Islet of Langerhans (tissue), 1 donor: ENCODE measurements around the gene TYROBP.
"Not testable (repeated sequence)": the region's sequence is repeated elsewhere in the genome, so short reads cannot be mapped to it uniquely, and the experiment has no call there.

Experiments
- FAIRE-seq: peaks from one replicate; lab custom pipeline; 2011; peaks lifted over from hg19 to GRCh38; lab: Jason Lieb, UNC

Gene TYROBP

DNA sequence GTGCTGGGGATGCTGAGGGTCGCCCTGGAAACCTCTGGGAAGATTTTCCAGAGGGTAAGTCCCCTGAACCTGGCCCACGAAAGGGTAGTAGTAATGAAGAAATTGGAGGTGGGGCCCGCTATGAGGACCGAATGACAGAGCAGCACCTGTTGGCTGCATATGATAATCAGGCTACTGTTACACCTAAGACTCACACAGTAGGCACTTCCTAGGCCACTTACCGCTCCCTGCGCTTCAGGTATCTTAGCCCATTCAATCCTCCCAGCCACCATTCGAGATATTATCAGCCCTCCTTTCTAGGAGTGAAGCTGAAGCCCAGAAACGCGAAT, 23.7 kb upstream of the TYROBP start:
- FAIRE-seq: no peak

DNA sequence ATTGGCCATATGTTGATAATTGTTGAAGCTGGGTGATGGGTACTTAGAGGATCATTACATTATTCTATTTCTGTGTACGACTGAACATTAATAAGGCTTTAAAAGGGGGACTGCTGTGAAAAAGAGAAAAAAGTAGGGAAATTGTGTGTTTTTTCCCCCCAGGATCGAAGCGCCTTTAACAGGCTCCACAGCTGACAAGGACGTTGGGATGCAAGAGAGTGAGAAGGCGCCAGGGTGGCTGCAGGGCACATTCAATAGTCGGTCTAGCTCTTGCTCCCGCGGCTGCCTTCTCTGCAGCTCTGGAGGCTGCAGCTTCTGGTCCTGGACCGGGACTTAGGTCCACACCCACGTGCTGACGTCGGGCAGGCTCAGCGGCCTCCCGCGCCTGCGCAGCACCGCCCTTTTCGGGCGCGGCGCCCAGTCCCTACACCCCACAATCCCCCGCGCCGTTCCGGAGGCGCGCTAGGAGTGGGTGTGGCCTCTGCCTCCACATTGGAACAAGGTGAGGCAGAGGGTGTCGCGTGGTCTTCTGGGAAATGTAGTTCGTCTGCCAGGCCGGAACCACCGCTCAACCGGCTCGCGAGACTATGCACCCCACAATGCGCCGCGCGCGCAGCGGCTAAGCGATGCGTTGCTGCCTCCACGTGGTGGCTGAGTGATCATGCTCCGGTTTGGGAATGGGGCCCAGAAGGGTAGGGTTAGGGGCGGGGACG, 23.2 kb upstream of the TYROBP start:
- peak; percentile 21 for FAIRE-seq

DNA sequence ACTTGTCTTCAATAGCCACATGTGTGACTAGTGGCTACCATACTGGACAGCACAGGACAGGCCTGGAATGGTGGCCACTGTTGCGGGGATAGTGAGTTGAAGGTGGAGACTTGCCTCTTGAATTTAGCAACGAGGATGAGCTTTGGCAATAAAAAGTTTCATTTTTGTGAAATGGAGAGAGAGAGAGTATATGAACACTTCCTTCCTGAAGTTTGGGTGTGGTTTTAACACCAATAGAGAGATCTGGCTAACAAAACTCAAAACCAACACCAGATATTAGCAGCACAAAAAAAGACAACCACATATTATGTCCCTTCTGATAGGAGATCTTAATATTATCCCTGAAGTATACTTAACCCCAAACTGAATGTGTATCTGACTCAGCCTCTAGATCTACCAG, 21.8 kb upstream of the TYROBP start:
- FAIRE-seq: no peak

DNA sequence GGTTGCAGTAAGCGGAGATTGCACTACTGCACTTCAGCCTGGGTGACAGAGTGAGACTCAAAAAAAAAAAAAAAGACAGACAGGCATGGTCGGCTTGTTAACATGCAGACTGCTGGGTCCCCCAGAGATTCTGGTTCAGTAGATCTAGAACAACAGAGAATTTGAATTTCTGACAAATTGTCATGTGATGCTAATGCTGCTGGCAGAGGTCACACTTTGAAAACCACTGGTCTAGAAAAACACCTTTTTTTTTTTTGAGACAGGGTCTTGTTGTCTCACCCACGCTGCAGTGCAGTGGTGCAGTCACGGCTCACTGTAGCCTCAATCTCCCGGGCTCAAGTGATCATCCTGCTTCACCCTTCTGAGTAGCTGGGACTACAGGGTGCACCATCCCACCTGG, 20.4 kb upstream of the TYROBP start:
- no peak for FAIRE-seq

DNA sequence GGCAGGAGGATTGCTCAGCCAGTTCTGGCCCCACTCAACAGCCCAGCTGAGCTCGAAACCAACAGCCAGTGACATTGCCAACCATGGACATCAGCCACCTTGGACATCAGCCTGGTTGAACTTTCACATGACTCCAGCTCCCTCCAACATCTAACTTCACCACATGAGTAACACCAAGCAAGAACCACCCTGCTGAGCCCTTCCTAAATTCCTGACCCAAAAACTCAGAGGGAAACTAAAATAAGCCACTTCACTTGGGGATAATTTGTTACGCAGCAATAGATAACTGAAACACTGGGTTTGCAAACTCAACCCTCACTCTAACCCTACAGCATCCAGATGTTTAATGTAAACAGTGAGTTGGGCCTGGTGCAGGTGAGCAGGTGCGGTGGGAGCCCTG, 17.4 kb upstream of the TYROBP start:
- no peak for FAIRE-seq

DNA sequence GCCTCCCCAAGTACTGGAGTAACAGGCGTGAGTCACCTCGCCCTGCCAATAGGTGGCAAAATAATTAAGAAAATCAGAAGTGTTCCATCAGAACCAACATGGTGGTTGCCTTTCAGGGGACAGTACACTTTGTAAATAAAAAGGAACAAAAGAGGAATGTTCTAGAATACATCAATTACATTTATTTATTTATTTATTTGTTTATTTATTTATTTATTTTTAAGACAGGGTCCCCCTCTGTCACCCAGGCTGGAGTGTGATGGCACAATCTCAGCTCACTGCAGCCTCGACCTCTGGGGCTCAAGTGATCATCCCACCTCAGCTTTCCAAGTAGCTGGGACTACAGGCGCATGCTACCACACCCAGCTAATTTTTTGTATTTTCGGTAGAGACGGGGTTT, 12.9 kb upstream of the TYROBP start:
- no peak for FAIRE-seq

DNA sequence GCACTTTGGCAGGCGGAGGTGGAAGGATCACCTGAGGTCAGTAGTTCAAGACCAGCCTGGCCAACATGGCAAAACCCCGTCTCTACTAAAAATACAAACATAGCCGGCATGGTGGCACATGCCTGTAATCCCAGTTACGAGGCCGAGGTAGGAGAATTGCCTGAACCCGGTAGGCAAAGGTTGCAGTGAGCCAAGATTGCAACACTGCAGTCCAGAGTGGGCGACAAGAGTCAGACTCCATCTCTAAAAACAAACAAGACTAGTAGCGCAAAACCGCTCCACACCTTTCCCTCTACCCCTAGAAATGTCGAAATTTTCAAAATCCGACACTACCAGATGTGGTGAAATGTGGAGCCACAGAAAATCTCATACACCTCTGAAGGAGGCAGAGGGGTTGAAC, 11.2 kb upstream of the TYROBP start:
- FAIRE-seq: no peak

DNA sequence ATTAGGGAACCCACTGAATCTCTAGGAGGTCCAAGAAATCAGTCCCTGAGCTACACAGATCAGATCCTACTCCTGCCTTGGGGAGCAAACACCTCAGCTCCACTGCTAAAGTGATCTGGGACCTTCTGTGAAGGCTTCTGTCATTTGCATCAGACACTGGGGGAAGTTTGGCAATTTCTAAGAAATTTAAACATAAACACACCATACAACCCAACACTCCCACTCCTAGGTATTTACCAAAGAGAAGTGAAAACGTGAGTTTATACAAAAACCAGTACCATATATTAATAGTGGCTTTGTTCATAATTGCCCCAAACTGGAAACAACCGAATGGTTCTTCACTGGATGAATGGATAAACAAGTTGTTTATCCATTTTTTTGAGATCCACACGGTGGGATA, 7.3 kb upstream of the TYROBP start:
- FAIRE-seq: no peak

DNA sequence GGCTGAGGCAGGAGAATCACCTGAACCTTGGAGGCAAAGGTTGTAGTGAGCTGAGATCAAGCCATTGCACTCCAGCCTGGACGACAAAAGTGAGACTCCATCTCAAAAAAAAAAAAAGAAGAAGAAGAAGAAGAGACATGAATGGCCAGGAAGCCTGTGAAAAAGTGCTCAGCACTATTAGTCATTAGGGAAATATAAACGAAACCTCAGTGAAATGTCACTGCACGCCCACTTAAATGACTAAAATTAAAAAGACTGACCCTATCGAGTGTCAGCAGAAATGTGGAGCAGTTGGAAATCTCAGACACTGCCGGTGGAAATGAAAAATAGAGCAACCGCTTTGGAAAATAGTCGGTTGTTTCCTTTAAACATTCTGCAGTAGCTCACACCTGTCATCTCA, 5.5 kb upstream of the TYROBP start:
- FAIRE-seq: no peak

DNA sequence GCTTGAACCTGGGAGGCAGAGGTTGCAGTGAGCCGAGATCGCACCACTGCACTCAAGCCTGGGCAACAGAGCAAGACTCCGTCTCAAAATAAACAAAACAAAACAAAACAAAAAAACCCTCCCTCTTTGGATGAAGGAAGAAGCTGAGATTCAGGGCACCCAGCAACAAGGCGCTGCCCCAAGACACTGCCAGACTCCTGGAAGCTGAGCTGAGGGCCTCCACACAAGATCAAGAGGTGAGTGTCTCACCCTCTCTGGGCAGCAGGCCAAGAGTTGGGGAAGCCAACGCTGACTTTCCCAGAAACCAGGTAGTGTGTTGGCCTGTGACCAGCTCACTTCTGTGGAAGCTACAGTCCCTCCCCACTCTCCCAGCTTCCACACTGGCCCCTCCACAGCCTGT, 3.7 kb upstream of the TYROBP start:
- no peak for FAIRE-seq

DNA sequence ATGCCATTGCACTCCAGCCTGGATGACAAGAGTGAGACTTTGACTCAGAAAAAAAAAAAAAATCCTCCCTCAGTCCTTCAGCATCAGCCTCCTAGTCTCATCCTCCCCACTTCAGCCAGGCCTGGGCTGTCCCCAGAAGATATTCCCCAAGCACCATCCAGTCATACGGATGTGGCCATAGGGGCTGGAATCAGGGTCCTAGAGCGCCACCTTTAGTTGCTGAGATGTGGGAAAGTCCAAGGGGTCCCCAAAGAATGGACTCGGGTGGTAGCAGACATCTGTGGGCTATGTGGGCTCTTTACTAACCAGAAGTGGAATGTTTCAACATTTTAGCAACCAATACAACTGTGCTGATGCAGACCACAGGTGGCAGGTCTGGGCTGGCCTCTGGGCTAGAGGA, 3.1 kb upstream of the TYROBP start:
- FAIRE-seq: no peak

DNA sequence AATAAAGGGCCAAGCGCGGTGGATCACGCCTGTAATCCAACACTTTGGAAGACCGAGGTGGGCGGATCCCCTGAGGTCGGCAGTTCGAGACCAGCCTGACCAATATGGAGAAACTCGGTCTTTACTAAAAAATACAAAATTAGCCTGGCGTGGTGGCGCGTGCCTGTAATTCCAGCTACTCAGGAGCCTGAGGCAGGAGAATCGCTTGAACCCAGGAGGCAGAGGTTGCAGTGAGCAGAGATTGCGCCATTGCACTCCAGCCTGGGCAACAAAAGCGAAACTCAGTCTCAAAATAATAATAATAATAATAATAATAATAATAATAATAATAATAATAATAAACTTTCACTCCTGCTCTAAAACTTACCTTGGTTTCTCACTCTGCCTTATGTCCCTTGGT, 2.3 kb upstream of the TYROBP start:
- not testable (repeated sequence) for FAIRE-seq

DNA sequence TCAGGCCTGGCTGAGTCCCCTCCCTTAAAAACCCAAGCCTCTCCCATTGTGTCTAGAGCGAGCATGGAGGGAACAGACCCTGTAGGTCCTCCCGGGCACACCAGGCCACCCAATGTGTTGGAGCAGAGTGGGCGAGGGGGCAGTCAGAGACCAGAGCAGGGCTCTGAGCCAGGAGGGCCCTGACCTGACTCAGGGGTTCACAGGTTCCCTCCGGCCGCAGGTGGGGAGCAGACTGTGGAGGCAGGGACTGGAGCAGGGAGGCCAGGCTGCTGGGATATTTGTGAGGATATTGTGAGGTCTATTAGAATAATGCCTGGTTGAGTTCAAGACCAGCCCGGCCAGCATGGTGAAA, 1.6 kb upstream of the TYROBP start:
- no peak for FAIRE-seq

DNA sequence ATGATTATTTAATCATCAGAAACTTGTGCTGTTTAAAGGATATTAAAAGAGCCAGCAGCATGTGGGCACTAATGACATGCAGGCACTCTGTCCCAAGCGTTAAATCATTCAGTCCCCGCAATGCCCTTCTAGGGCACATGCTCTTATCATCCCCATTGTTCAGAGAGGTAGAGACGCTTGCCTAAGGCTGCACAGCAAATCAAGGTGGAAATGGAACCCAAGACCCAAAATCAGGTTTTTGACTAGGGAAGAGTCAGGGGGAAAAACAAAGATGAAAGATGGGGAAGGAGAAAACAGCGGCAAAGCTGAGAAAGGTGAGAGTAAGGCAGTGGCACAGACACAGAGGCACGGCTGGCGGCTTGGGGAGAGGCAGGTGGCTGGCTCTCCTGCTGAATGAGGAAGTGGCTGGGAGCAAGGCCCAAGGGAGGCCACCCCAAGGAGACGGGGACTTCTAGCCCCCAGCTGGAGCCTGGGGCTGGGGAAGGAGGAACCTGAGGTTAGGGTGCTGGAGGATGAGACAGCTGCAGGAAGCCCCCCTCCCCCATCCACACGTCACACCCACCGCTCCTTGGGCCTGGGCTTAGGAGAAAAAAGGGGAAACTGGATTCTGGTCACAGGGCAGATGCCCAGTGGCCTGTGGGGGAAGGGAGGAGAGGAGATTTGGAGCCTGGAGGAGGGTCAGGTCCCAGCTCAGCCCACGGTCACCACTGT, 1.0 kb upstream of the TYROBP start:
- FAIRE-seq: no peak

DNA sequence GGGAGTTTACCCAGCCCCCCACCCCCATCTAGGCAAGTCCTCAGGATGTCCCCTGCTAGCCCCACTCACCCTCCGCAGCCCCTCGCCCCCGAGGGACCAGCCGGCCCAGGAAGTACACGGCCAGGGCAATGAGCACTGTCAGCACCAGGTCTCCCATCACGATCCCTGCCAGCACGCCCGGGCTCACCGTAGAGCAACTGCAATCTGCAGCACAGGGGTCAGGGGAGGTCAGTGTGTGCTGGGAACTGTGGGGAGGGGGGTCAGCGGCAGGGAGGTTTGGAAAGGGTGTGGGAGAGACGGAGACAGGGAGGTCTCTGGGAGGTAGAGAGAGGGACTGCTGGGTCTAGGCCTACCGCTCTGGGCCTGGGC, 734 bp downstream of the TYROBP start:
- FAIRE-seq: no peak

DNA sequence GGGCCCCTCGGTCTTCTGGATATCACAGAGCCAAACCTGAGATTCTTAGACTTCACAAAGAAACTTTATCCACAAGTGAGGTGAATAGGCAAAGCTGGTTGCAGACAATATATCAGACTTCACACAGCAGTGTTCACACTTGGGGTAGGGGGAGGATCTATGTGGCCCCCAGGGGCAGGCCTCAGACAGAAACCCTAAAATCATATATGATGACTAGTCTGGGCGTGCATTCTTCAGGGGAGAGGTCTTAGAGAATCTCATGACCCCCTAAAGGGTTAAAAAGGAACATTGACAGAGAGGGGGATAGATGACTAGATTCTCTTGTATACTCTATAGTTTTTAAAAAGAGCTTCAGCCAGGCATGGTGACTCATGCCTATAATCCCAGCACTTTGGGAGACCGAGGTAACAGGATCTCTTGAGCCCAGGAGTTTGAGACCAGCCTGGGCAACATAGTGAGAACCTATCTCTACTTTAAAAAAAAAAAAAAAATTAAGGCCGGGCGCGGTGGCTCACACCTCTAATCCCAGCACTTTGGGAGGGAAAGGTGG, 2.8 kb downstream of the TYROBP start:
- no peak for FAIRE-seq

DNA sequence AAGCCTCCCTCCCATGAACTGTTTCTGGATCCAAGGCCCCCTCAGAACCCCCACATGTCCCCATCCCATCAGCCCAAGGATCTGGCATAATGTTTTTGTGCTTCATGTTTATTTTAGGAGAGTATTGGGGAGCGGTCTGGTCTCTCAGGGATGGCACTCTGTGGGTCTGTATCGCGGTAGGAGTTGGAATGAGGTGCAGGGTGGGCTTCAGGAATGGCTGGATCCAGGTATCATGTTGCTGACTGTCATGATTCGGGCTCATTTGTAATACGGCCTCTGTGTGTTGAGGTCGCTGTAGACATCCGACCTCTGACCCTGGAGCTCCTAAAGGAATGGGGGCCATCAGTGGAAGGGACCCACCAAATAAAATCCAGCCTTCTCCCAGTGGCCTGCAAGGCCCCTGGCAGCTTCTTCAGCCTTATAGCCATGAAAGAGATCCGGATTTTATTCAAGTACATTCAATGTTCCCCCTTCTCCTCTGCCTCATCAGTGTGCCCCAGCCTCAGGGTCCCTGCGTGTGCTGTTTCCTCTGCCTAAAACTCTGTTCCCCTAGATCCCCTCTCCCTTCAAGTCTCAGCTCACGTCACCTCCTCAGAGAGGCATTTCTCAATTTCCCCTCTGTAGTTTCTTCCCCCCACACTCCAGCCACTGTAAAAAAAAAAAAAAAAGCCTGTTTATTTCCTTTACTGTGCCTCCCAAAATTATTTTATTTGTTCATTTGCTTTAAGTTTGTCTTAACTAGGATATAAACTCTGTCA, 3.6 kb downstream of the TYROBP start:
- no peak for FAIRE-seq

DNA sequence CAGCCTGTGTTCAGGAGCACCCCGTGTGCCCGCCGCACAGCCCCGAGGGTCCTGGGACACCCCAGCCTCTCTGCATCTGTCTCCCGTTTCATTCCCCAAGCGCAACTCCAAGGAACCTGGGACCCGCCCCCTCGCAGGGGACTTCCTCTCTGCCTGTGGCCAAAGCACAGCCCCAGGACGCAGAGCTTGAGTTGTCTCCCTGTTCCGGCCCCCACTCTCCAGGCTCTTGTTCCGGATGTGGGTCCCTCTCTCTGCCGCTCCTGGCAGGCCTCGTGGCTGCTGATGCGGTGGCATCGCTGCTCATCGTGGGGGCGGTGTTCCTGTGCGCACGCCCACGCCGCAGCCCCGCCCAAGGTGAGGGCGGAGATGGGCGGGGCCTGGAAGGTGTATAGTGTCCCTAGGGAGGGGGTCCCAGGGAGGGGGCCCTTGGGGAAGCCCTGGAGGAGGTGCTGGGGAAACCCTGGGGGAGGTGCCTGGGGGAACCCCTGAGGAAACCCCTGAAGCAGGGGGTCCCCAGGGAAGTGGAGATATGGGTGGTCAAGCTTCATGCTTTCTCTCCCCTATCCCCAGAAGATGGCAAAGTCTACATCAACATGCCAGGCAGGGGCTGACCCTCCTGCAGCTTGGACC, 4.4 kb downstream of the TYROBP start:
- no peak for FAIRE-seq

DNA sequence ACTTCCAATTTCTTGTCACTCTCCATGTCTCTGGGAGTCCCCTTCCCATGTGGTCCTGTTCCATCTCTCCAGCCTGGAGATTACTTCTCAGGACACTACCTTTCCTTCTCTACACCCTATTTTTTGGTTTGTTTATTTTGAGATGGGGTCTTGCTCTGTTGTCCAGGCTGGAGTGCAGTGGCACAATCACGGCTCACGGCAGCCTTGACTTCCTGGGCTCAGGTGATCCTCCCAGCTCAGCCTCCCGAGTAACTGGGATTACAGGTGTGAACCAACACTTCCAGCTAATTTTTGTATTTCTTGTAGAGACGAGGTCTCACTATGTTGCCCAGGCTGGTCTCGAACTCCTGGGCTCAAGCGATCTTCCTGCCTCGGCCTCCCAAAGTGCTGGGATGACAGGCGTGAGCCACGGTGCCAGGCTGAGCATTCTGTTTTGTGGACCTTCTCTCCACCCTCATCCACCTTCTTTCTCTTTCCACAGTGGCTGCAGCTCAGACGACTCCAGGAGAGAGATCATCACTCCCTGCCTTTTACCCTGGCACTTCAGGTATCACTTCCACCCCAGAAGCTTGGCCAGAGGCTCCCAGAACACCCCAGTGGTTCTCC, 5.1 kb downstream of the TYROBP start:
- no peak for FAIRE-seq

DNA sequence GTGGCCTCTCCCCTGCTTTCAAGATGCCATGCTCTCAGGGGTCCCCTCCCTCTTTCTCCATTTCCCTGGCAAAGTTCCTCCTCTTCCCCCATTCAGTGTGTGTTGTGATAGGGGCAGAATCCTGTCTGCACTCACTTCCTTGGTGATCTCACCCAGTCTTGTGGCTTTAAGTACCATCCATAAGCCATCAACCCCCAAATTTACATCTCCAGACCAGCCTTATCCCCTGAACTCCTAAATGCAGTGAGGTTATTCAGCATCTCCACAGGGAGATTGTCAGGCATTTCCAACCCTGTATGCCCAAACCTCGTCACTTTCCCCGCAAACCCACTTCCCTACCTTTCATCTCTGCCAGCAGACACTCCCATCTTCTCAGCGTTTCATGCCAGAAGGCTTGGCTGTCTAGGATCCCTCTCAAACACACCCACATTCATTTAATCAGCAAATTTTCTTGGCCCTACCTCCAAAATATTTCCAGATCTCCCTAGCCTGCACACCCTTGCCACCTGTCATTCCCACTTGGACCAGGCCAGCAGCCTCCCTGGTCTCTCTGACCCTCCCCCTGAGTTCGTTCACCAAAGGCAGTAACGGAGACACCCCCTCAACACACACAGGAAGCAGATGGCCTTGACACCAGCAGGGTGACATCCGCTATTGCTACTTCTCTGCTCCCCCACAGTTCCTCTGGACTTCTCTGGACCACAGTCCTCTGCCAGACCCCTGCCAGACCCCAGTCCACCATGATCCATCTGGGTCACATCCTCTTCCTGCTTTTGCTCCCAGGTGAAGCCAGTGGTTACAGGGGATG, 6.0 kb downstream of the TYROBP start, which contains the start of gene HCST:
TSS of gene HCST (plus strand) at position 676 of the 808 bp plus-strand sequence. CDS start at position 741, 65 bp downstream.
- no peak for FAIRE-seq

DNA sequence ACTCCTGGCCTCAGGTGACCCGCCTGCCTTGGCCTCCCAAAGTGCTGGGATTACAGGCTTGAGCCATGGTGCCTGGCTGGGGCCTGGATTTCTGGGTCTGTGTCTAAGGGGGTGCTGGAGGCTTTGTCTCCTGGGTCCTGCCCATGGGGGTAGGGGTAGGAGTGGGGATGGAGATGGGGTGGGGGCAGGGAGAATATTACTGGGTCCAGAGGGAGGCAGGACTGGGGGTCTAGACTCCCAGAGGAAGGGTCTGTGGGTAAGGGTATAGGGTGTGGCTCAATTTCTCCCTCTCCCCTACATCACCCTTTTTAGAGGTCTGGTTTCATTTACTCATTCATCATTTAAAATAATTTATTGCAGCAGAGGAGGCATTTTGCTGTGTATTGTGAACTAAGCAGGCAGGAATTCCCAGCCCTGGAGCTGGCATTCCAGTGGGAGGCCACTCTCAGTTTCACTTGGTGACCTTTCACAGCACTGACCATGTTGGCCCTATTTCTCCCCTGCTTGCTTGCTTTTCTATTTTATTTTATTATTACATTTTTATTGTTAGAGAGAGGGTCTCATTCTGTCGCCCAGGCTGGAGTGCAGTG, 6.9 kb downstream of the TYROBP start:
- no peak for FAIRE-seq
